CD4-positive, alpha-beta T cell treated with Interleukin-6 at 100 ng/mL for 8 hours (primary cell): ENCODE measurements around the gene SLC6A13.
"Not testable (repeated sequence)": the region's sequence is repeated elsewhere in the genome, so short reads cannot be mapped to it uniquely, and the experiment has no call there.

Source experiments
- DNase-seq: peaks from one replicate; pipeline ENCODE4 v3.0.0-alpha.2; 2020; ENCODE audit warnings: mixed read lengths, low spot score

SLC6A13 gene

GRCh38 chr12:262817-263216, at the start of gene SLC6A13:
SLC6A13 (minus strand) TSS chr12:262836; CDS start chr12:260052, 2,784 bp downstream.
- no peak for DNase-seq

- DNase-seq: no peak
These were observed 45.9 kb upstream of the SLC6A13 start for GRCh38 chr12:308511-308910.

- no peak for DNase-seq
These were observed 44.8 kb upstream of the SLC6A13 start for GRCh38 chr12:307406-307805.

GRCh38 chr12:304805-305204, 42.2 kb upstream of the SLC6A13 start:
- DNase-seq: no peak

GRCh38 chr12:302766-303165, 40.1 kb upstream of the SLC6A13 start:
- not testable (repeated sequence) for DNase-seq

GRCh38 chr12:300166-300565, 37.5 kb upstream of the SLC6A13 start:
- not testable (repeated sequence) for DNase-seq

GRCh38 chr12:299511-299910, 36.9 kb upstream of the SLC6A13 start:
- DNase-seq: not testable (repeated sequence)

- DNase-seq: not testable (repeated sequence)
These were observed 35.4 kb upstream of the SLC6A13 start for GRCh38 chr12:298059-298458.

- DNase-seq: no peak
These were observed 32.5 kb upstream of the SLC6A13 start for GRCh38 chr12:295132-295531.

- no peak for DNase-seq
These were observed 30.6 kb upstream of the SLC6A13 start for GRCh38 chr12:293199-293598.

- no peak for DNase-seq
These were observed 29.6 kb upstream of the SLC6A13 start for GRCh38 chr12:292186-292585.

GRCh38 chr12:291153-291723, 28.6 kb upstream of the SLC6A13 start:
- no peak for DNase-seq

- no peak for DNase-seq
These were observed 26.1 kb upstream of the SLC6A13 start for GRCh38 chr12:288687-289086.

GRCh38 chr12:286531-287300, 24.1 kb upstream of the SLC6A13 start:
- no peak for DNase-seq

GRCh38 chr12:278046-278445, 15.4 kb upstream of the SLC6A13 start:
- no peak for DNase-seq

GRCh38 chr12:275812-276211, 13.2 kb upstream of the SLC6A13 start:
- DNase-seq: no peak

GRCh38 chr12:273382-273781, 10.7 kb upstream of the SLC6A13 start:
- no peak for DNase-seq

GRCh38 chr12:272942-273341, 10.3 kb upstream of the SLC6A13 start:
- DNase-seq: no peak

GRCh38 chr12:271161-271560, 8.5 kb upstream of the SLC6A13 start:
- no peak for DNase-seq

GRCh38 chr12:269191-269590, 6.6 kb upstream of the SLC6A13 start:
- DNase-seq: no peak

GRCh38 chr12:268483-268840, 5.8 kb upstream of the SLC6A13 start:
- no peak for DNase-seq

- DNase-seq: no peak
These were observed 5.2 kb upstream of the SLC6A13 start for GRCh38 chr12:267581-268482.

GRCh38 chr12:265096-265495, 2.5 kb upstream of the SLC6A13 start:
- DNase-seq: no peak
